T1000 (cell line): ENCODE data around the gene NNAT.
"Not testable (repeated sequence)": the region's sequence is repeated elsewhere in the genome, so short reads cannot be mapped to it uniquely, and the experiment has no call there.

Experiments used
- DNase-seq: peaks from one replicate; lab custom pipeline; 2025; ENCODE audit warnings: mixed read lengths; lab: John Stamatoyannopoulos, UW

NNAT gene

GRCh38 chr20:37521061-37521771 is at the start of gene NNAT:
TSS of gene NNAT (plus strand) at chr20:37521250. CDS start at chr20:37521332, 82 bp downstream.
- no peak for DNase-seq

DNA sequence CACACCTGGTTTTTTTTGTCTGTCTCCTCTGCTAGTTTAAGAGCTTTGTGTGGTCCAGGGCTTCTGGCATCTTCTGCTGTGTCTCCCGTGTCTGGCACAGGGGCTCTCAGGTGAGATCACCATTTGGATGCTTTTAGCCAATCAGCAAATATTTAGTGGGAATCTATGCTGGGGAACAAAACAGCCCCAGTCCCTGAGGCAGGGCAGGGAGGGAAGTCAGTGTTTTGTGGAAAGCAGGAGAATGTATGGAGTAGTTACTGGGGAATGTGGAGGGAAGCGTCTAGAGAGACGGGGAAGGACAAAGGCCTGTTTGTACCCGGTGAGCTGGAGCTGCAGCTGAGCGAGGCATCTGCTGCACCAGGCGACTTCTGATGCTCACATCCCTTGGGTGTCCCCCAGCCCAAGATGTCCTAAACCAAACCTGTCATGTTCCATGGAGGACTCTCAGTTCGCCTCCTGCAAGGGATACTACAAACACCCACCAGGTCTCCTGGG is 49.3 kb upstream of the NNAT start:
- DNase-seq = no peak

DNA sequence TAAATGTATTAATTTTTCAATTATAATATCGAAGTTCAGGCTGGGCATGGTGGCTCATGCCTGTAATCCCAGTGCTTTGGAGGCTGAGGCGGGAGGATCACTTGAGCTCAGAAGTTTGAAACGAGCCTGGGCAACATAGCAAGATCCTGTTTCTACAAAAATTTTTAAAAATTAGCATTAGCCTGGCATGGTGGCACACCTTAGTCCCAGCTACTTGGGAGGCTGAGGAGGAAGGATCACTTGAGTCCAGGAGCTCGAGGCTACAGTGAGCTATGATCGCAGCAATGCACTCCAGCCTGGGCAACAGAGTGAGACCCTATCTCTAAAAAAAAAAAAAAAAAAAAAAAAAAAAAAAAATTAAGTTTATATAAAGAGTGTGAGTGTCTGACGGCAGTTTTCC is 48.6 kb upstream of the NNAT start:
- DNase-seq = not testable (repeated sequence)

DNA sequence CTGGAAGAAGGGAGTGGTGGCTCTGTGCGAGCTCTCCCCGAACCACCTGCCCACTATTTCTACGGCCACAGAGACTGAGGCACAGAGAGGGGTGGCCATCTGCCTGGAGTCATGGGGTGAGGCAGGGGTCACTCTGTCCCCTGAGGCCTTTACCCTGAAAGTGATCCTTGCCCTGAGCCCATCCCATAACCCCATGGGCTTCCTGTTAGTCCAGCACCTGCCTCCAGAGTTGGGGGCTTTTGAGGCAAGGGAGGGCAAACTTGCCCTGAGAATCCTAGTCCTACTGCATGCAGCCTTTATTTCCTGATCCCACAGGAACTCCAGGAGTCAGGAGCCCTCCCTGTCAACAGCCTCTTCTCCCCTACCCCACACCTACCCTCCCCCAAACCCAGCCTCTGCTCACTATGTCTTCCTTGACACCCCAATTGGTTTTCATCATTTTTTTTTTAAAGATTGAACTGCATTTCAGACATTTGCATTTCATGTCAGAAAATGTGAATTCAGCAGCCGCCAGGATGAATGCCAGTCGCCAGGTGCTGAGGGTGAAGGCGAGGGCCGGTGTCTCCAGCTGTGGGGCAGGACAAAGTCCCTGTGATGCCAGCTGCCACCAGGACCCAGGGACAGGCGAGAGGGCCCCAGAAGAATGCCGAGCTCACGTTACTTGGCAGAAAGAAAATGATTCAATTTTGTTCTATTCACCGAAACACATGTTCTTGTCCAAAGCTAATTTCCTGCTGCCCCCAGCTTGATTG is 47.6 kb upstream of the NNAT start:
- no peak for DNase-seq

DNA sequence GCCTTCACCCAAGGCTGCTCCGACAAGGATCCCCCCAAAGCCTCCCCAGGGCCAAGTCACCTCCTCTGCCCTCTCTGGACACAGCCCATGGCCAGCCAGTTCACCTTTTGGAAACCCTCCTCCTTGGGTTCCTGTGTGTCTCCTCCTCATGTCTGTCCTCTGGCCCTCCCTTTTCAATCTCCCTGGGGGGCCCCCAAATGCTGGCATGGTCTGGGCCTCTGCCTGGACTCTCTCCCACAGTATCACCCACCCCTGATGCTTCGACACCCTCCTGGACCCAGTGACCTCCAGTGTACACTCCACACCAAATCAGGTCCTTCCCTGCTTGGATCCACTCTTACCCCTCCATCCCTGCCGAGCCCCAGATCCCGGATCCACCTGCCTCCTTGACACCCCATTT is 46.7 kb upstream of the NNAT start:
- no peak for DNase-seq

- DNase-seq = no peak
Measured at GRCh38 chr20:37475252-37475651, 45.8 kb upstream of the NNAT start.

DNA sequence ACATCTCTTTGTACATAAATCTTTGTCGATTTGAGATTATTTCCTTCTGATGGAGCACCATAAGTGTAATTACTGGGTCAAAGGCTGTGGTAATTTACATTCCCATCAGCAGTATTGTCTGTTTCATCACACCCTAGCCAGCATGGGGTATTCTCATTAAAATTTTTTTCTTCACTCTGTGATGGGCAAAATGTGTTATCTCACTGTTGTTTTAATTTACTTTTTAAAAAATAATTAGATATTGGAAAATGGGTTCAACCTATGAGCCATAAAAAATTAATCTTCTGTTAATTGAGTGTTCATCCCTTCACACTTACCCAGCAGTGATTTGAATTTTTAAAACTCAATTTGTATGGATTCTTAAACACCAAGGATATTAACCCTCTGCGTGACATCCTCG is 44.0 kb upstream of the NNAT start:
- no peak for DNase-seq

GRCh38 chr20:37479266-37479665 is 41.8 kb upstream of the NNAT start:
- DNase-seq = no peak

DNA sequence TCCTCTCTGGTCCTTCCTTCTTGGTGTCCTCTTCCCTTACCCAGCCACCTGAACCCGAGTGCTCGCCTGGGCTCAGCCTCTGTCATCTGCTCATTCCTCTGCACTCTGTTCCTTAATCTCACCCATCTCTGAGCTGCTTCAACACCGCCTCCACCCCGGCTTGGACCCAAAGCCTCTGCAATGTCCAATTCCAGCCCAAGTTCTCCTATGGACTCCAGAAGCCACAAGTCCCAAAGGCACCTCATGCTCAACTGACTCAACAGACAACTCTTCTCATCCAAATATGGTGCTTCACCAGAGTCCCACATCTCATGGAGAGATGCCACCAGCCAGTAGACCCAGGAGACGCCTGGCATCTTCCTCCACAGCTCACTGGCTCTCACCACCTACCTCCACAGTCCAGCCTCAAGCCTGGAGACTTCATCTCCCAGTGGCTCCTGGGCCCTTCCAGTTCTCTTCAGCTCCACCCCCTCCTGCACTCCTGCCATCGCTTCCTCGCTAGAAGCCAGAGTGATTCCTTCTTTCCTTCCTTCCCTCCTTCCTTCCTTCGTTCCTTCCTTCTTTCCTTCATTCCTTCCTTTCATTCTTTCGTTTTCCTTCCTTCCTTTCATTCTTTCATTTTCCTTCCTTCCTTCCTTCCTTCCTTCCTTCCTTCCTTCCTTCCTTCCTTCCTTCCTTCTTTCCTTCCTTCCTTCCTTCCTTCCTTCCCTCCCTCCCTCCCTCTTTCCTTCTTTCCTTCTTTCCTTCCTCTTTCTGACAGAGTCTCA is 40.9 kb upstream of the NNAT start:
- DNase-seq = no peak

DNA sequence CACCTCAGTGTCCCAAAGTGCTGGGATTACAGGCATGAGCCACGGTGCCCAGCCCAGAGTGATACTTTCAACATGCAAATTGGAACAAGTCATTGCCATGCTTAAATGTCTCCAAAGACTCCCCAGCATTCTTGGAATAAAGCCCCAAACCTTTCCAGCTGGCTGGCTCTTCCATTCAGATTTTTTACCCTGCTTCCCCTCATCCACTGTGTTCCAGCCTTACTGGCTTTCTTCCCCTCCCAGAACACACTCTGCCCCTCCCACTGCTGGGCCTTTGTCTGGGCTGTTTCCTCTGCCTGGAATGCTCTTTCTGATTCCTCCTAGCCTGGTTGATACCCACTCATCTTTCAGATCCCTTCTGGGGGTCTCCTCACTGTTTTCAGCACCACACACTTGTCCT is 40.1 kb upstream of the NNAT start:
- no peak for DNase-seq

GRCh38 chr20:37481610-37482009 is 39.4 kb upstream of the NNAT start:
- DNase-seq = no peak

DNA sequence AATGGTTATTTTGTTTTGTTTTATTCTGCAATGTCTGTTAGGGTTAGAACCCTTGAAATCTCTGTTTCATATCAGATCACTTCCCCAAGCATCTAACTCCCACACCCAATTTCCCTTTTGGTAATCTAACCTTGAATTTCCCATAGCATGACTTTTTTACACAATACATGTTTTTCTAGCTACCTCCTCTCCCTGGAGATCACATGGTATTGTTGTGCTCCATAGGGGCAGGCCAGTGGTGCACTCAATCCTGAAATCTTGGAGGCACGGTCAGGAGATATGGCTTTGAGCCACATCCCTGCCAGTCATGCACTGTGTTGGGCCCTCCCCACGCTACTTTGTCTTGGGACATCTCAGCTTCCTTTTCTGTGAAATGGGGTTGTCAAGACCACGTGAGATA is 36.7 kb upstream of the NNAT start:
- DNase-seq = no peak

- DNase-seq = not testable (repeated sequence)
Measured at GRCh38 chr20:37486209-37486608, 34.8 kb upstream of the NNAT start.

- DNase-seq = no peak
Measured at GRCh38 chr20:37490663-37491350, 30.2 kb upstream of the NNAT start.

- no peak for DNase-seq
Measured at GRCh38 chr20:37492096-37492625, 28.9 kb upstream of the NNAT start.

DNA sequence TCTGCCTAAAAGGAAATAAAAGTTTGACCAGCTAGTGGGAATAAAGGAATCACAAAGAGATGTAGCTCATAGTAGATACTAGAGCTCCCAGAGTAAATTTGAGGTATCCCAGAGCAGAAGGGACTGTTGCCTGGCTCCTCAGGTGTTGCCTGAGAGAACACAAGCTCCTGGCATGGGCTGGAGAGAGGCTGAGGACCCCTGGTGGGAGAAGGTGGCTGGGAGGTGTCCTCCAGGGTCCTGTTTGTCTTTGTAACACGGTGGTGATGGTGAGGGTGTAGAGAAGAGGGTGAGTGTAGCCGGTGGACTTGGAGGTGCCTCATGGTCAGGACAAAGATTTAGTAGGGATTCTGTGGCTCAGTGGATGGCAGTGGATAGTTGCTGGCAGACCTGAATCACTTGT is 28.1 kb upstream of the NNAT start:
- DNase-seq = no peak

GRCh38 chr20:37494301-37494700 is 26.7 kb upstream of the NNAT start:
- DNase-seq = no peak

DNA sequence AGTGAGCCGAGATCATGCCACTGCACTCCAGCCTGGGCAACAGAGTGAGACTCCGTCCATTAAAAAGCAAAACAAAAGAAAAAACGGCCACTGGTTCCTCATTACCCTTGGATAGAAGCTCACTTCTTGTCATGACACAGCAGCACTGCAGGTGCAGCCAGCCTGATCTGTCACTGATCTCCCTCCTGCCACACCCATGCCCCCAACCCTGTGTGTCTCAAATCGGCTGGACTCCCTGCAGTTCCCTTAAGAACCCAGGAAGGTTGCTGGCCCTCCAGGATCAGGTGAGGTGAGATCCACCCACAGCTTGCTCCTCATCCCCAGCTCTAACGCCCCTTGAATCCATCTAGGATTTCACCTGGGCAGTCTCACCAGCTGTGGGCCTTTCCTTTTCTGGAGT is 26.3 kb upstream of the NNAT start:
- DNase-seq = no peak

GRCh38 chr20:37498066-37498665 is 22.9 kb upstream of the NNAT start:
- DNase-seq = no peak

- DNase-seq = no peak
Measured at GRCh38 chr20:37500311-37500710, 20.7 kb upstream of the NNAT start.

DNA sequence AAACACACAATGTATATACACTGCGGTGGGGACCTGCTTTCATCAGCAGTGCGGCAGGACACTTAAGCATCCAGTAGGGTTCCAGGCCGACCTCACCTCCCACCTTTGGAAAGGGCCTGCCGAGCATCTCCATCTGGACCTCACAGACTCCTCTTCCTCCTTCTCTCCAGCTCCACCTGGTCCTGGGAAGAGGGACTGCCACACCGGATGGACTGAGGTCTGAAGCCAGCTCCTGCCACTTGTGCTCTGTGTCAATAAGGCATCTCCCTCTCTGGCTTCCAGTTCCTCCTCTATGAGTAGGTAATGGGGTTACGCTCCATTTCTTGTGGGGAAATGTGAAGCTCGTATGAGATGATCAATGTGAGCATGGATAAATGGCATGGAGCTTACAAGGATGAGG is 19.1 kb upstream of the NNAT start:
- no peak for DNase-seq
